HEK293 (cell line): ENCODE results near the gene NANOS3.

Source experiments
- FEZF1 ChIP-seq: fragments of 450-650 bp; formaldehyde crosslinking; IDR thresholded peaks from 2 replicates; pipeline ENCODE4 v1.5.1; 2016; ENCODE audit warnings: missing biosample characterization, missing genetic modification characterization
- GLIS1 ChIP-seq: fragments of 450-650 bp; formaldehyde crosslinking; IDR thresholded peaks from 2 replicates; pipeline ENCODE4 v1.5.1; 2016; ENCODE audit warnings: missing biosample characterization, missing genetic modification characterization
- GLIS2 ChIP-seq: fragments of 450-650 bp; formaldehyde crosslinking; IDR thresholded peaks from 2 replicates; pipeline ENCODE4 v1.5.1; 2016; ENCODE audit warnings: missing biosample characterization, missing genetic modification characterization
- HOXA7 ChIP-seq: sonication (generic); formaldehyde crosslinking; IDR thresholded peaks from 2 replicates; pipeline ENCODE4 v1.8.1; 2022; ENCODE audit warnings: missing genetic modification reagents, borderline replicate concordance
- HOXC10 ChIP-seq: sonication (generic); formaldehyde crosslinking; IDR thresholded peaks from 2 replicates; pipeline ENCODE4 v1.8.1; 2023; ENCODE audit warnings: mild to moderate bottlenecking, missing genetic modification reagents
- KLF16 ChIP-seq: fragments of 450-650 bp; formaldehyde crosslinking; IDR thresholded peaks from 2 replicates; pipeline ENCODE4 v1.5.1; 2017; ENCODE audit warnings: missing biosample characterization, missing genetic modification characterization
- KLF7 ChIP-seq: fragments of 450-650 bp; formaldehyde crosslinking; IDR thresholded peaks from 2 replicates; pipeline ENCODE4 v1.5.1; 2016; ENCODE audit warnings: missing biosample characterization, missing genetic modification characterization, borderline replicate concordance
- PATZ1 ChIP-seq: fragments of 450-650 bp; formaldehyde crosslinking; IDR thresholded peaks from 2 replicates; pipeline ENCODE4 v1.5.1; 2016; ENCODE audit warnings: missing biosample characterization, missing genetic modification characterization
- SCRT1 ChIP-seq: fragments of 450-650 bp; formaldehyde crosslinking; IDR thresholded peaks from 2 replicates; pipeline ENCODE4 v1.5.1; 2016; ENCODE audit warnings: missing biosample characterization, missing genetic modification characterization, borderline replicate concordance
- TSHZ1 ChIP-seq: fragments of 450-650 bp; formaldehyde crosslinking; IDR thresholded peaks from 2 replicates; pipeline ENCODE4 v1.5.1; 2016; ENCODE audit warnings: missing biosample characterization, missing genetic modification characterization, borderline replicate concordance
- ZBTB20 ChIP-seq: fragments of 450-650 bp; formaldehyde crosslinking; IDR thresholded peaks from 2 replicates; pipeline ENCODE4 v1.5.1; 2016; ENCODE audit warnings: missing biosample characterization, missing genetic modification characterization
- ZBTB8A ChIP-seq: fragments of 450-650 bp; formaldehyde crosslinking; IDR thresholded peaks from 2 replicates; pipeline ENCODE4 v1.5.1; 2016; ENCODE audit warnings: missing biosample characterization, missing genetic modification characterization
- ZFP69B ChIP-seq: fragments of 450-650 bp; formaldehyde crosslinking; IDR thresholded peaks from 2 replicates; pipeline ENCODE4 v1.5.1; 2016; ENCODE audit warnings: missing biosample characterization, missing genetic modification characterization
- ZNF10 ChIP-seq: fragments of 450-650 bp; formaldehyde crosslinking; IDR thresholded peaks from 2 replicates; pipeline ENCODE4 v1.5.1; 2017; ENCODE audit warnings: missing biosample characterization, missing genetic modification characterization
- ZNF114 ChIP-seq: fragments of 450-650 bp; formaldehyde crosslinking; IDR thresholded peaks from 2 replicates; pipeline ENCODE4 v1.5.0; 2017; ENCODE audit warnings: missing biosample characterization, missing genetic modification characterization
- ZNF121 ChIP-seq: fragments of 450-650 bp; formaldehyde crosslinking; IDR thresholded peaks from 2 replicates; pipeline ENCODE4 v1.5.1; 2016; ENCODE audit warnings: missing biosample characterization, missing genetic modification characterization
- ZNF146 ChIP-seq: fragments of 450-650 bp; formaldehyde crosslinking; IDR thresholded peaks from 2 replicates; pipeline ENCODE4 v1.5.1; 2016; ENCODE audit warnings: missing biosample characterization, missing genetic modification characterization
- ZNF184 ChIP-seq: fragments of 450-650 bp; IDR thresholded peaks from 2 replicates; pipeline ENCODE4 v1.5.1; 2018; ENCODE audit warnings: missing biosample characterization, mild to moderate bottlenecking, missing genetic modification characterization
- ZNF19 ChIP-seq: fragments of 450-650 bp; formaldehyde crosslinking; IDR thresholded peaks from 2 replicates; pipeline ENCODE4; 2016; ENCODE audit warnings: missing biosample characterization, missing genetic modification characterization, low read depth
- ZNF221 ChIP-seq: fragments of 450-650 bp; formaldehyde crosslinking; IDR thresholded peaks from 2 replicates; pipeline ENCODE4 v1.5.1; 2017; ENCODE audit warnings: missing biosample characterization, missing genetic modification characterization, borderline replicate concordance
- ZNF239 ChIP-seq: fragments of 450-650 bp; formaldehyde crosslinking; IDR thresholded peaks from 2 replicates; pipeline ENCODE4 v1.5.1; 2016; ENCODE audit warnings: missing biosample characterization, missing genetic modification characterization
- ZNF302 ChIP-seq: fragments of 450-650 bp; formaldehyde crosslinking; IDR thresholded peaks from 2 replicates; pipeline ENCODE4 v1.5.1; 2016; ENCODE audit warnings: missing biosample characterization, missing genetic modification characterization, low read depth
- ZNF37A ChIP-seq: fragments of 450-650 bp; IDR thresholded peaks from 2 replicates; pipeline ENCODE4 v1.5.1; 2018; ENCODE audit warnings: missing biosample characterization, missing genetic modification characterization
- ZNF391 ChIP-seq: fragments of 450-650 bp; formaldehyde crosslinking; IDR thresholded peaks from 2 replicates; pipeline ENCODE4 v1.5.1; 2016; ENCODE audit warnings: low read depth, missing biosample characterization, missing genetic modification characterization, borderline replicate concordance
- ZNF423 ChIP-seq: fragments of 450-650 bp; formaldehyde crosslinking; IDR thresholded peaks from 2 replicates; pipeline ENCODE4 v1.5.1; 2016; ENCODE audit warnings: missing biosample characterization, missing genetic modification characterization
- ZNF549 ChIP-seq: fragments of 450-650 bp; IDR thresholded peaks from 2 replicates; pipeline ENCODE4 v1.5.1; 2018; ENCODE audit warnings: missing biosample characterization, missing genetic modification characterization, mild to moderate bottlenecking, inconsistent platforms, moderate library complexity
- ZNF558 ChIP-seq: fragments of 450-650 bp; formaldehyde crosslinking; IDR thresholded peaks from 2 replicates; pipeline ENCODE4 v1.5.1; 2016; ENCODE audit warnings: missing biosample characterization, missing genetic modification characterization
- ZNF623 ChIP-seq: fragments of 450-650 bp; formaldehyde crosslinking; IDR thresholded peaks from 2 replicates; pipeline ENCODE4 v1.5.1; 2016; ENCODE audit warnings: missing biosample characterization, missing genetic modification characterization
- ZNF639 ChIP-seq: fragments of 450-650 bp; formaldehyde crosslinking; IDR thresholded peaks from 2 replicates; pipeline ENCODE4 v1.5.1; 2016; ENCODE audit warnings: missing biosample characterization, missing genetic modification characterization
- ZNF670 ChIP-seq: fragments of 450-650 bp; formaldehyde crosslinking; IDR thresholded peaks from 2 replicates; pipeline ENCODE4 v1.5.1; 2016; ENCODE audit warnings: missing biosample characterization, missing genetic modification characterization, low read depth
- ZSCAN23 ChIP-seq: fragments of 450-650 bp; formaldehyde crosslinking; IDR thresholded peaks from 2 replicates; pipeline ENCODE4 v1.5.1; 2016; ENCODE audit warnings: missing biosample characterization, missing genetic modification characterization
- ZSCAN5A ChIP-seq: fragments of 450-650 bp; formaldehyde crosslinking; IDR thresholded peaks from 2 replicates; pipeline ENCODE4 v1.5.1; 2016; ENCODE audit warnings: missing biosample characterization, missing genetic modification characterization
- TF ChIP-seq, protein P1 (sequence below): fragments of 450-650 bp; formaldehyde crosslinking; IDR thresholded peaks from 2 replicates; pipeline ENCODE4 v1.5.1; 2016; ENCODE audit warnings: missing biosample characterization, missing genetic modification characterization

Gene NANOS3

GRCh38 chr19:13864667-13865570, 12.0 kb upstream of the NANOS3 start (continued):
- TF ChIP-seq TSHZ1 (tag by site-specific recombination) (no peak), ZNF670 (no peak), ZSCAN23 (tag by site-specific recombination) (no peak), ZNF121 (tag by site-specific recombination) (no peak), GLIS2 (tag by site-specific recombination) (peak; percentile 44; the same call in 1 of the 2 replicates), ZNF146 (tag by site-specific recombination) (no peak), HOXA7 (CRISPR knock-in tag) (no peak), ZNF221 (tag by site-specific recombination) (no peak), ZNF423 (tag by site-specific recombination) (no peak), ZFP69B (tag by site-specific recombination) (peak; percentile 34; the same call in 1 of the 2 replicates), ZBTB20 (tag by site-specific recombination) (peak; percentile 72), ZNF239 (tag by site-specific recombination) (no peak), HOXC10 (no peak), ZSCAN5A (no peak), SCRT1 (tag by site-specific recombination) (no peak), ZNF19 (tag by site-specific recombination) (no peak), ZBTB8A (peak; percentile 84), ZNF549 (tag by site-specific recombination) (no peak), KLF16 (tag by site-specific recombination) (no peak), ZNF639 (no peak), PATZ1 (tag by site-specific recombination) (peak; percentile 83), ZNF184 (tag by site-specific recombination) (no peak), ZNF302 (tag by site-specific recombination) (no peak), ZNF623 (tag by site-specific recombination) (no peak), KLF7 (tag by site-specific recombination) (no peak), ZNF391 (no peak), FEZF1 (tag by site-specific recombination) (no peak), GLIS1 (peak; percentile 32), ZNF114 (no peak), ZNF558 (tag by site-specific recombination) (no peak), ZNF37A (tag by site-specific recombination) (no peak), ZNF10 (tag by site-specific recombination) (no peak)
- TF ChIP-seq, protein P1, sequence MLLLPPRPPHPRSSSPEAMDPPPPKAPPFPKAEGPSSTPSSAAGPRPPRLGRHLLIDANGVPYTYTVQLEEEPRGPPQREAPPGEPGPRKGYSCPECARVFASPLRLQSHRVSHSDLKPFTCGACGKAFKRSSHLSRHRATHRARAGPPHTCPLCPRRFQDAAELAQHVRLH (tag by site-specific recombination), result no peak
